ENCODE data around the gene ADORA2A.
A peak's percentile ranks its signal among the peaks of the same experiment; 100 is the strongest.

The ADORA2A gene

DNA sequence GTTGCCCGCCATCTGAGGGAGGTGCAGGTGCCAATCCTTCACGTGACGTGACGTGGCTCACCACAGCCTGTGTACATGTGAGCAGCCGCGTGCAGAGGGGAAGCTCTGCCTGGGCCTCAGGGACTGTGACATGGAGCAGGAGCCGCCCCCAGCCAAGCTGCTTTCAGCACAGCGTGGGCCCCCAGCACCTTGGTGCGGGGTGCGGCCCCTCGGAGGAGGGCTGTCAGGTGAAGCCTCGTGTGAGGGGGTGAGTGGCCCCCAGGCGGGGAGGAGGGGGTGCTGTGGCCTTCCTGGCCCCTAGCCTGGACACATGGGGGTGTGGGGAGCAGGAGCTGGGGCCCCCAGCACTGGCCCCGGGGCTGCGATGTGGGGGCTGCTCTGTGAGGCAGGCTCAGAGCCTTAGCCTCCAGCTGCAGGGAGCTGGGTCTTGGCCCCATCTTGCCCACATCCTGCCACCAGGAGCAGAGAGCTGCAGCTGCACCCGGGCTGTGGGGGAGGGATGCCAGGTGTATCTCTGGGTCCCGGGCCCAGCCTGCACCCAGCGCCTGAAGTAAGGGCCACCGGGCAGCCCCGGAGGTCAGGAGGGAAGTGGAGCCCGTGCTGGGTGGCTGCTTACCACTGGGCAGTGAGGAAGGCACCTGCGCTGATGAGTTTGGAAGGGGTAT lies at the start of gene ADORA2A:
Gene ADORA2A, plus strand, starts transcription at position 100 of the 665 bp plus-strand sequence. CDS start 5,806 bp downstream, outside the sequence.
- no peak within 1 kb of the TSS for H3K27ac ChIP-seq
- no peak for TF ChIP-seq ZFX (IDR thresholded peaks at IDR 0.05; ENCODE audit: borderline replicate concordance)
- TF ChIP-seq, protein P1, sequence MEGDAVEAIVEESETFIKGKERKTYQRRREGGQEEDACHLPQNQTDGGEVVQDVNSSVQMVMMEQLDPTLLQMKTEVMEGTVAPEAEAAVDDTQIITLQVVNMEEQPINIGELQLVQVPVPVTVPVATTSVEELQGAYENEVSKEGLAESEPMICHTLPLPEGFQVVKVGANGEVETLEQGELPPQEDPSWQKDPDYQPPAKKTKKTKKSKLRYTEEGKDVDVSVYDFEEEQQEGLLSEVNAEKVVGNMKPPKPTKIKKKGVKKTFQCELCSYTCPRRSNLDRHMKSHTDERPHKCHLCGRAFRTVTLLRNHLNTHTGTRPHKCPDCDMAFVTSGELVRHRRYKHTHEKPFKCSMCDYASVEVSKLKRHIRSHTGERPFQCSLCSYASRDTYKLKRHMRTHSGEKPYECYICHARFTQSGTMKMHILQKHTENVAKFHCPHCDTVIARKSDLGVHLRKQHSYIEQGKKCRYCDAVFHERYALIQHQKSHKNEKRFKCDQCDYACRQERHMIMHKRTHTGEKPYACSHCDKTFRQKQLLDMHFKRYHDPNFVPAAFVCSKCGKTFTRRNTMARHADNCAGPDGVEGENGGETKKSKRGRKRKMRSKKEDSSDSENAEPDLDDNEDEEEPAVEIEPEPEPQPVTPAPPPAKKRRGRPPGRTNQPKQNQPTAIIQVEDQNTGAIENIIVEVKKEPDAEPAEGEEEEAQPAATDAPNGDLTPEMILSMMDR (IDR thresholded peaks at IDR 0.05), result no peak

GRCh38 chr22:24379536-24379935 lies 47.9 kb upstream of the ADORA2A start:
- no peak overlapping the region for H3K27ac ChIP-seq
- TF ChIP-seq, protein P1 (IDR thresholded peaks at IDR 0.05), result no peak
- no peak for TF ChIP-seq ZFX (IDR thresholded peaks at IDR 0.05; ENCODE audit: borderline replicate concordance)

- no peak for TF ChIP-seq ZFX (IDR thresholded peaks at IDR 0.05; ENCODE audit: borderline replicate concordance)
- TF ChIP-seq, protein P1 (IDR thresholded peaks at IDR 0.05), result no peak
These were observed 47.0 kb upstream of the ADORA2A start for GRCh38 chr22:24380220-24380904.

DNA sequence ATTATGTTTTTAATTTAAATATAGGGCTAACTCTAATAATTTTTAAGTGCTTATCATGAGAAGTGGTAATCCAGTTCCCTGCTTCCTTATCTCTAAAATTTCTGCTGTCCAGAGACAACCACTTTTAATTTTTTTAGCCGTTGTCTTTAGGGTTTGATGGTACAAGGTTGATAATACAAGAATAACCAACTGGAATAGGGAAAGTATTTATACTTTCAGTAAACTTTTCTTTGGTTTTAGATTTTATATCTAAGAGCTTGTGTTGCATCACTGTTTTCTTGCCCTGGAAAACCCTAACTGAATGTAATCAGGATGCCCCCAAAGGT lies 46.5 kb upstream of the ADORA2A start:
- TF ChIP-seq, protein P1 (IDR thresholded peaks at IDR 0.05), result no peak
- no peak for TF ChIP-seq ZFX (IDR thresholded peaks at IDR 0.05; ENCODE audit: borderline replicate concordance)
- no peak overlapping the region for H3K27ac ChIP-seq

More at GRCh38 chr22:24380220-24380904, 47.0 kb upstream of the ADORA2A start:
- no peak overlapping the region for H3K27ac ChIP-seq

GRCh38 chr22:24383061-24383460 lies 44.3 kb upstream of the ADORA2A start:
- no peak overlapping the region for H3K27ac ChIP-seq
- TF ChIP-seq, protein P1 (IDR thresholded peaks at IDR 0.05), result no peak
- TF ChIP-seq ZFX (IDR thresholded peaks at IDR 0.05; ENCODE audit: borderline replicate concordance), result no peak

DNA sequence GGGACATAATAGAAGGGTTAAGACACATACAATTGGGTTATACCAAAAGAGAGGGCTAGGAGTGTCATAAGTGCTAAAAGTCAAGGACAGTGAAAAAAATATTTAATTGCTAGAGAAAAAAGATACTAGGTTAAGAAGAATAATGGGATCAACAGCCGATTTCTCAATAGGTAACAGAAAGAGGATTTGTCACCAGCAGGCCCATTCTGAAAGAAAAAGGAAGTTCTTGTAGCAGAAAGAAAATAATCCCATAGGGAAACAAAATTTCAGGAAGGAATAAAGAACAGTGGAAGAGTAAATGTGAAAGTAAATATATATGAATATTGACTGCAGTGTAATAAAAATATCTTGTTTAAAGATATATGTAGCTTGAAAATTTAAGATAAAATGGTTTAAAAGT lies 43.3 kb upstream of the ADORA2A start:
- TF ChIP-seq ZFX (IDR thresholded peaks at IDR 0.05; ENCODE audit: borderline replicate concordance), result no peak
- TF ChIP-seq, protein P1 (IDR thresholded peaks at IDR 0.05), result no peak
- no peak overlapping the region for H3K27ac ChIP-seq

DNA sequence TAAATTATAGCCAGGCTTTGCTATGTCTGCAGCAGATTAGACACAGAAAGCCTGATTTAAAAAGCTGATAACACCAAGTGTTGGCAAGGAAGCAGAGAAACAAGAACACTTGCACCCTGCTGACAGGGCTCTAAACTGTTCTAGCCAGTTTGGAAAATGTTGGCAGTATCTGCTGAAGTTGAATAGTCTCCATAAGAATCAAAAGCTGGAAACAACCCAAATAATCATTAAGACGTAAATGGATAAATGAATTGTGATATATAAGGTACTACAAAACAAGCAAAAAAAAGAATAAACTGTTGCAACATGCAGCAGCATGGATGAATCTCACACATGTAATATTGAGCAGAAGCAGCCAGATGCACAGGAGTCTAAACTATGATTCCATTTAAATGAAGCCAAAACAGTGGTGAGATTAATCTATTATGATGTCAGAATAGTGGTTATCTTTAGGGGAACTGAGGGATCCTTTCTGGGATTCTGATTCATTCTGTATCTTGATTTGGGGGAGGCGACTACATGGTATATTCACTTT lies 40.4 kb upstream of the ADORA2A start:
- H3K27ac ChIP-seq, result peak overlapping the region; percentile 37; the same call in 1 of the 2 replicates
- TF ChIP-seq, protein P1 (IDR thresholded peaks at IDR 0.05), result no peak
- TF ChIP-seq ZFX (IDR thresholded peaks at IDR 0.05; ENCODE audit: borderline replicate concordance), result no peak

Data from 22Rv1 (cell line).